Kidney (tissue), 14 donors: ENCODE measurements around the gene LRRC31. TPM values are rescaled to one million over a fixed set of nuclear protein-coding genes. Genes with fewer than 3 reads are reported as not detected.

Experiments
- DNase-seq, 5 donors: peaks; one replicate each; pipeline ENCODE4 v3.0.0-alpha.2; 2013 to 2020
- FAIRE-seq: peaks from 2 replicates; lab custom pipeline; 2012; peaks lifted over from hg19 to GRCh38; lab: Jason Lieb, UNC
- H3K27ac ChIP-seq, 2 donors: one replicate each; pipeline ENCODE4 v1.7.0; 2013; ENCODE audit warnings: low read depth in 2 of 2, low read length in 2 of 2, inconsistent platforms in 1 of 2
- H3K27me3 ChIP-seq: one replicate; pipeline ENCODE4 v1.7.1; 2013; ENCODE audit warnings: low read length, inconsistent platforms; ENCODE audit not compliant: control insufficient read depth, insufficient read depth
- H3K36me3 ChIP-seq, 3 donors: one replicate each; pipeline versions ENCODE4 v1.7.0 to v1.7.1; 2013; ENCODE audit warnings: low read length in 3 of 3, control low read depth in 1 of 3, inconsistent platforms in 1 of 3; ENCODE audit not compliant: insufficient read depth in 3 of 3, control insufficient read depth in 2 of 3
- H3K4me1 ChIP-seq, 3 donors: one replicate each; pipeline versions ENCODE4 v1.7.0 to v1.7.1; 2013; ENCODE audit warnings: low read length in 3 of 3, inconsistent platforms in 1 of 3, low read depth in 1 of 3; ENCODE audit not compliant: control insufficient read depth in 2 of 3, insufficient read depth in 2 of 3
- H3K4me3 ChIP-seq, 3 donors: one replicate each; pipeline versions ENCODE4 v1.7.0 to v1.8.1; 2013; ENCODE audit warnings: low read length in 3 of 3, control low read depth in 1 of 3, inconsistent platforms in 1 of 3
- H3K9ac ChIP-seq, 3 donors: one replicate each; pipeline versions ENCODE4 v1.7.0 to v1.7.1; 2013; ENCODE audit warnings: low read length in 3 of 3, control low read depth in 1 of 3, inconsistent platforms in 1 of 3
- H3K9me3 ChIP-seq, 3 donors: one replicate each; pipeline versions ENCODE4 v1.7.0 to v1.7.1; 2013; ENCODE audit warnings: low read length in 3 of 3, control low read depth in 1 of 3, inconsistent platforms in 1 of 3; ENCODE audit not compliant: control insufficient read depth in 2 of 3, insufficient read depth in 1 of 3
- CTCF ChIP-seq: IDR thresholded peaks from 3 replicates; pipeline ENCODE4 v1.5.1; 2012; ENCODE audit warnings: mild to moderate bottlenecking, moderate library complexity, borderline replicate concordance; ENCODE audit not compliant: insufficient read depth; ENCODE audit errors: extremely low read depth
- intact Hi-C: fragments of 100-400 bp; cut with DNase I; formaldehyde crosslinking; loops from one replicate; pipeline ENCODE4 v1.11.1; 2022
- polyA plus RNA-seq: library from polyadenylated mRNA; stranded (reverse); fragments of 350-450 nt; fragmentation: Illumina TruSeq; extraction: RNeasy Lipid Tissue Mini Kit (QIAGEN cat#74804); gene quantifications from one replicate; pipeline ENCODE4 v1.2.3, GENCODE V29; 2014; ENCODE audit warnings: low read depth, low replicate concordance; ENCODE audit not compliant: insufficient read depth
- total RNA-seq: library from RNA; stranded (reverse); fragmentation: NEBNext Ultra II Directional; extraction: Animal tissue kit (Norgen Biotek cat#: 25700); gene quantifications from one replicate; pipeline ENCODE4 v1.2.1, GENCODE V29; 2021
- donor health status: control.
- donor health status: control.
- donor health status: control.
- donor health status: control.
- donor health status: control.
- donor health status: DM: yes; HTN: yes; CAD: no.
- donor health status: Normal renal cell carcinoma (clear cell type).

LRRC31 gene
- total and polyA plus RNA-seq, 2 donors from 2014 or later, result 0.76 TPM; not detected in 1

GRCh38 chr3:169891886-169892285 is 22.2 kb upstream of the LRRC31 start:
- no peak for FAIRE-seq

DNA sequence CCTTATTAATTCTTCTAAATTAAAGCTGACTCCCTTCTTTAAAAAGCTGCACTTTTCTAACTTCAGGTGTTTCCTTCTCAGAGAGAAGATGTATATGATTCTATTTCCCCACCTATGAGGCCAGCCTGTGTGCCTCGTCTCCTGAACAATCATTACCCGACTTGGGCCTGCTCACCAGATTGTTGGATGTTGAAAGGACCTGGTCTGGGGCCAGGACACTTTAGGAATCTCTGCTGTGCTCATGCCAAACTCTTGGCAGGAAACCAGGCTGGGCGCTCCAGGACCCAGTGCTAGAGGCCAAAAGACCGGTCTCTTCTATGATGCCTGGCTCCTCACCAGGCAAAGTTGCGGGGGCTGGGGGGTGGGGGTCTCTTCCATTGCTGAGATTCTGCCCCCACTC is 16.9 kb upstream of the LRRC31 start:
- H3K4me3 ChIP-seq, result no peak overlapping the region
- H3K4me1 ChIP-seq, result no peaks in the 10 kb centered on the region
- H3K27ac ChIP-seq, result no peak overlapping the region
- H3K27me3 ChIP-seq, result no peaks in the 10 kb centered on the region
- FAIRE-seq, result no peak
- H3K36me3 ChIP-seq, result no peaks in the 10 kb centered on the region
- DNase-seq, result peak in 1 of 5 donors; percentile 80
- no peak for TF ChIP-seq CTCF
- no peaks in the 10 kb centered on the region for H3K9me3 ChIP-seq
- H3K9ac ChIP-seq, result no peak overlapping the region
- intact Hi-C loops, result no loop called here

More at GRCh38 chr3:169891886-169892285, 22.2 kb upstream of the LRRC31 start:
- no peak for DNase-seq
- H3K4me1 ChIP-seq, result no peaks in the 10 kb centered on the region
- H3K36me3 ChIP-seq, result no peaks in the 10 kb centered on the region
- TF ChIP-seq CTCF, result no peak
- intact Hi-C loops, result no loop called here
- H3K27ac ChIP-seq, result no peak overlapping the region
- H3K9ac ChIP-seq, result no peak overlapping the region
- H3K4me3 ChIP-seq, result no peak overlapping the region
- H3K27me3 ChIP-seq, result no peaks in the 10 kb centered on the region
- H3K9me3 ChIP-seq, result no peaks in the 10 kb centered on the region

- Histone ChIP-seq H3K9ac (no peak overlapping the region), H3K27me3 (no peaks in the 10 kb centered on the region), H3K36me3 (no peaks in the 10 kb centered on the region), H3K4me3 (no peak overlapping the region), H3K9me3 (no peaks in the 10 kb centered on the region), H3K4me1 (no peaks in the 10 kb centered on the region), H3K27ac (no peak overlapping the region)
- intact Hi-C loops, result no loop called here
- no peak for DNase-seq
- FAIRE-seq, result no peak
- no peak for TF ChIP-seq CTCF
These were observed 11.0 kb upstream of the LRRC31 start for GRCh38 chr3:169880576-169881250.
